IMR-90 (cell line): ENCODE data around the gene DDX50. TPM values are rescaled to one million over a fixed set of nuclear protein-coding genes. Genes with fewer than 3 reads are reported as not detected.

Experiments used
- ATAC-seq: fragments of 200-7000 bp; cut with Tn5 transposase; 2 replicates; pipeline ENCODE4 v1.9.1; 2020; ENCODE audit warnings: low read depth, mild to moderate bottlenecking, moderate library complexity
- BruUV-seq: library from RNA; stranded (reverse); fragments of 400-500 nt; replicated peaks from 2 replicates; lab custom pipeline; 2021; lab: Mats Ljungman, UMichigan
- CTCF ChIA-PET: fragments of 300-600 bp; formaldehyde crosslinking; extraction: SDS; loops from one replicate; lab custom pipeline; 2021; ENCODE audit warnings: antibody characterized with exemption; lab: Yijun Ruan, JAX
- POLR2A ChIA-PET: fragments of 300-600 bp; sonication (Branson Sonifier 250); formaldehyde crosslinking; loops from one replicate; lab custom pipeline; 2022; ENCODE audit warnings: antibody characterized with exemption; ENCODE audit not compliant: unreplicated experiment; lab: Charles Lee
- DNase-seq: peaks from one replicate; pipeline ENCODE4 v3.0.0; 2013
- H2AFZ ChIP-seq: replicated peaks from 2 replicates; pipeline ENCODE3; 2013; ENCODE audit warnings: low read length, mild to moderate bottlenecking; ENCODE audit not compliant: poor library complexity
- H2AK5ac ChIP-seq: 2 replicates; pipeline ENCODE4 v1.6.1; 2013; ENCODE audit warnings: low read depth, low read length, inconsistent platforms
- H2AK9ac ChIP-seq: replicated peaks from 2 replicates; pipeline ENCODE3; 2013; ENCODE audit warnings: mild to moderate bottlenecking, low read depth, low read length, moderate library complexity; ENCODE audit not compliant: poor library complexity
- H2BK120ac ChIP-seq: 2 replicates; pipeline ENCODE4 v1.6.1; 2013; ENCODE audit warnings: low read depth, low read length, inconsistent platforms
- H2BK15ac ChIP-seq: 3 replicates; pipeline ENCODE4 v1.6.1; 2013; ENCODE audit warnings: low read depth, low read length, inconsistent platforms
- H2BK20ac ChIP-seq: 2 replicates; pipeline ENCODE4 v1.6.1; 2013; ENCODE audit warnings: low read depth, mild to moderate bottlenecking, inconsistent platforms, low read length, moderate library complexity
- H2BK5ac ChIP-seq: 2 replicates; pipeline ENCODE4 v1.6.1; 2013; ENCODE audit warnings: mild to moderate bottlenecking, low read depth, low read length, inconsistent platforms; ENCODE audit not compliant: poor library complexity, severe bottlenecking
- H3K14ac ChIP-seq: replicated peaks from 2 replicates; pipeline ENCODE4 v1.6.1; 2013; ENCODE audit warnings: low read depth, low read length, inconsistent platforms
- H3K18ac ChIP-seq: 2 replicates; pipeline ENCODE4 v1.6.1; 2013; ENCODE audit warnings: low read depth, low read length, control low read depth
- H3K23ac ChIP-seq: 2 replicates; pipeline ENCODE4 v1.6.1; 2013; ENCODE audit warnings: low read depth, low read length, inconsistent platforms
- H3K27ac ChIP-seq: 2 replicates; pipeline ENCODE4 v1.5.1; 2013; ENCODE audit warnings: mild to moderate bottlenecking, control low read depth, low read length; ENCODE audit not compliant: insufficient read depth
- H3K27me3 ChIP-seq: 2 replicates; pipeline ENCODE4 v1.6.1; 2013; ENCODE audit warnings: low read length; ENCODE audit not compliant: control insufficient read depth, insufficient read depth
- H3K36me3 ChIP-seq: 2 replicates; pipeline ENCODE4 v1.6.1; 2013; ENCODE audit warnings: low read length, mixed read lengths; ENCODE audit not compliant: control insufficient read depth, insufficient read depth
- H3K4ac ChIP-seq: 2 replicates; pipeline ENCODE4 v1.6.1; 2013; ENCODE audit warnings: low read depth, low read length, inconsistent platforms
- H3K4me1 ChIP-seq: 2 replicates; pipeline ENCODE4 v1.6.1; 2013; ENCODE audit warnings: low read length, mixed read lengths; ENCODE audit not compliant: control insufficient read depth, insufficient read depth
- H3K4me2 ChIP-seq: 2 replicates; pipeline ENCODE4 v1.6.1; 2013; ENCODE audit warnings: low read depth, mild to moderate bottlenecking, control low read depth, low read length, moderate library complexity
- H3K4me3 ChIP-seq: 2 replicates; pipeline ENCODE4 v1.5.1; 2013; ENCODE audit warnings: low read depth, mild to moderate bottlenecking, control low read depth, low read length, moderate library complexity; ENCODE audit not compliant: insufficient read depth
- H3K56ac ChIP-seq: 2 replicates; pipeline ENCODE4 v1.6.1; 2013; ENCODE audit warnings: low read length, inconsistent platforms; ENCODE audit not compliant: insufficient read depth; ENCODE audit errors: extremely low read depth
- H3K79me1 ChIP-seq, 2 experiments: 2 replicates each; pipeline ENCODE4 v1.6.1; 2013; ENCODE audit warnings: low read length in 2 of 2, inconsistent platforms in 1 of 2, low read depth in 1 of 2
- H3K9ac ChIP-seq: 2 replicates; pipeline ENCODE4 v1.6.1; 2013; ENCODE audit warnings: low read depth, low read length, control low read depth
- H3K9me1 ChIP-seq: 2 replicates; pipeline ENCODE4 v1.6.1; 2013; ENCODE audit warnings: low read length, inconsistent platforms; ENCODE audit not compliant: insufficient read depth
- H3K9me3 ChIP-seq: 2 replicates; pipeline ENCODE4 v1.6.1; 2013; ENCODE audit warnings: low read length; ENCODE audit not compliant: control insufficient read depth, insufficient read depth
- H4K20me1 ChIP-seq: 2 replicates; pipeline ENCODE4 v1.6.1; 2013; ENCODE audit warnings: low read length, inconsistent platforms; ENCODE audit not compliant: insufficient read depth
- H4K5ac ChIP-seq: 2 replicates; pipeline ENCODE4 v1.6.1; 2013; ENCODE audit warnings: mild to moderate bottlenecking, low read depth, low read length, control low read depth
- H4K8ac ChIP-seq, 2 experiments: 2 replicates each; pipeline ENCODE4 v1.6.1; 2013; ENCODE audit warnings: low read depth in 2 of 2, low read length in 2 of 2, control low read depth in 1 of 2, inconsistent platforms in 1 of 2
- H4K91ac ChIP-seq: 2 replicates; pipeline ENCODE4 v1.6.1; 2013; ENCODE audit warnings: low read depth, low read length, inconsistent platforms; ENCODE audit not compliant: insufficient read depth
- BHLHE40 ChIP-seq: fragments of 150-350 bp; IDR thresholded peaks from 2 replicates; pipeline ENCODE4 v1.6.1; 2016; ENCODE audit warnings: mild to moderate bottlenecking, low read depth, low read length
- CEBPB ChIP-seq: IDR thresholded peaks from 2 replicates; pipeline ENCODE4 v1.6.1; 2012; ENCODE audit warnings: low read depth, low read length, improper control_type of control experiment
- CHD1 ChIP-seq: IDR thresholded peaks from 2 replicates; pipeline ENCODE4 v1.6.1; 2012; ENCODE audit warnings: low read depth, low read length, improper control_type of control experiment
- CTCF ChIP-seq: conservative IDR thresholded peaks from 2 replicates; pipeline ENCODE4 v1.5.1; 2012; ENCODE audit warnings: mild to moderate bottlenecking, low read depth, low read length, improper control_type of control experiment
- FOS ChIP-seq: fragments of 150-350 bp; IDR thresholded peaks from 2 replicates; pipeline ENCODE4 v1.6.1; 2016; ENCODE audit warnings: low read depth, low read length
- MAFK ChIP-seq: IDR thresholded peaks from 2 replicates; pipeline ENCODE4 v1.6.1; 2012; ENCODE audit warnings: low read depth, low read length, improper control_type of control experiment
- MXI1 ChIP-seq: IDR thresholded peaks from 2 replicates; pipeline ENCODE4 v1.6.1; 2012; ENCODE audit warnings: low read depth, mild to moderate bottlenecking, low read length, moderate library complexity, borderline replicate concordance
- POLR2A ChIP-seq: IDR thresholded peaks from 2 replicates; pipeline ENCODE4 v1.6.1; 2012; ENCODE audit warnings: mild to moderate bottlenecking, low read depth, low read length
- RCOR1 ChIP-seq: IDR thresholded peaks from 2 replicates; pipeline ENCODE4 v1.6.1; 2012; ENCODE audit warnings: mild to moderate bottlenecking, low read length, improper control_type of control experiment; ENCODE audit not compliant: insufficient replicate concordance
- RFX5 ChIP-seq: IDR thresholded peaks from 2 replicates; pipeline ENCODE4 v1.8.0; 2012; ENCODE audit warnings: low read depth, mild to moderate bottlenecking, low read length, moderate library complexity
- SMC3 ChIP-seq: fragments of 150-350 bp; IDR thresholded peaks from 2 replicates; pipeline ENCODE4 v1.6.1; 2016; ENCODE audit warnings: low read depth, mild to moderate bottlenecking, antibody characterized with exemption, low read length, moderate library complexity
- USF2 ChIP-seq: fragments of 150-350 bp; IDR thresholded peaks from 2 replicates; pipeline ENCODE4 v1.6.1; 2017; ENCODE audit warnings: mild to moderate bottlenecking, antibody characterized with exemption, low read length, low read depth
- WGBS, 2 experiments: methylation state at CpG; one replicate each; pipeline versions ENCODE4 v1.1.5 to v1.1.7; 2013; ENCODE audit warnings: missing lambda C conversion rate in 2 of 2; ENCODE audit not compliant: insufficient read length in 1 of 2; ENCODE audit errors: extremely low coverage in 2 of 2; 5-methylcytosine and 5-hydroxymethylcytosine counted together
- dilution Hi-C: fragments of 300-500 bp; cut with HindIII; formaldehyde crosslinking; loops from one replicate; pipeline ENCODE4 v1.14.3; 2018; ENCODE audit warnings: low sequenced_read_pairs; ENCODE audit not compliant: unreplicated experiment
- in situ Hi-C: fragments of 300-500 bp; cut with MboI; formaldehyde crosslinking; loops from 3 replicates; pipeline ENCODE4 v1.14.3; 2019; ENCODE audit warnings: low sequenced_read_pairs, inconsistent platforms, mixed read lengths
- intact Hi-C: fragments of 100-400 bp; cut with micrococcal nuclease; formaldehyde crosslinking; loops from 2 replicates; pipeline ENCODE4 v1.10.0; 2022
- polyA plus RNA-seq, 3 experiments: library from polyadenylated mRNA; depleted of rRNA; stranded (reverse); fragments of >200 nt; gene quantifications; 2 replicates each; pipeline ENCODE4 v1.2.3, GENCODE V29; 2012; ENCODE audit warnings: low replicate concordance in 1 of 3
- total RNA-seq: library from RNA; depleted of rRNA; stranded (reverse); fragments of >200 nt; gene quantifications from 2 replicates; pipeline ENCODE4 v1.2.3, GENCODE V29; 2012
- TF ChIP-seq, protein P1 (sequence below): fragments of 150-350 bp; IDR thresholded peaks from 2 replicates; pipeline ENCODE4 v1.6.1; 2016; ENCODE audit warnings: low read depth, mild to moderate bottlenecking, low read length, moderate library complexity, borderline replicate concordance

Gene DDX50
- total and polyA plus RNA-seq, 2 of the 4 experiments (the other 2 are of a cell fraction): 31.1 to 55.7 TPM

DNA sequence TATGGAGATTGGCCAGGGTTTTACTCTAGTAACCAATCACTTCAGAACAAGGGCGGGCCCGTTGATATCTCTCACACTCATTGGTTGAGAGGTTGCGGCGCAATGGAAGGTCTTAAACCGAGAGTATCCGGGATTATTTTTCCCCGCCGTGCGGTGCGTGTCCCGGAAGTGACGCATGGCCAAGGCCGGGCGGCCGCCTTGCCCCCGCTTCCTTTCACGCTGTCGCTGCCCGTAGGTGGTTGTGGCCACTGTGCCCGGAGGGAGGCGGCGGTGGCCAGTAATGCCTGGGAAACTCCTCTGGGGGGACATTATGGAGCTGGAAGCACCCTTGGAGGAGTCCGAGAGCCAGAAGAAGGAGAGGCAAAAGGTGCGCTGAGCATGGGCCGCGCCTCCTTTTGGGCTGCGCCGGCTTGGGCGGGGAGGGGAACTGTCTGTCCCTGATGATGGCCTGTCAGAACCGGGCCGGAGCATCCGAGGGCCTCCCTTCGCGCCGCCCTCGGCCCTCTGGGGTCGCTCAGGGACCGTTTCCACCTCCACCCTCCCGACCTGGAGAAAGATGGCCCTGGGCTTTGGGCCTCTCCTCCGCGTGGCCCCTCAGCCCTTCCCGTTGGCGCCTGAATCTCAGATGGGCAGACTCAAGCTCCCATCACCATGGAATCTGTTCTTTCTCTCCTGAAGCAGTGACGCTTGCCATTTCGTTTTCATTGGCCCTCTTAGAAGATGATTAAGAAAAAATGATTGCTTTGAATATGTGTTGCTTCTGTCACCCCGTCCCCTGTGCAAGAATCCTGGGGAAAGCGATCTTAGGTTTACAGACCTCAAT, at the start of gene DDX50 (continued):
- peak; percentile 39; the same call in 1 of the 2 replicates for TF ChIP-seq FOS

DNA sequence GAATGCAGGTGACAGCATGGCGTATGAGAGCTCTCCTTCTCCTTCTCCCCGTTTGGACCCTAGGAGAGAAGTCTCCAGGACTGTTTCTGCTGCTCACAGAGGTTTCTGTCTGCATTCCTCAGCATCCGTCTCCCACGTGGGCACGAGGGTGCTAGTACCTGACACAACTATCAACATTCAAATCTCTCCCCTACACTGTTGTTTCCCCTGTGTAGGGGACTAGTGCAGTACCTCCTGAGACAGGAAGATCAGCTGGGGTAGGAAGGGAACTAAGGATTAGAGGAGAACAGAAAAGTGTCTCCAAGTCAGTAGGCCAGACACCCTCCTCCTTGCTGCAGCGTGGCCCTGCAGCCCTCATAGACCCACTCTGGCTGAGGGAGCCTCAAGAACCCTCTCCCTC, 44.8 kb upstream of the DDX50 start:
- Histone ChIP-seq H2AK9ac (no peak overlapping the region), H3K56ac (no peak overlapping the region), H2BK20ac (no peak overlapping the region), H3K79me1 (no peaks in the 10 kb centered on the region), H3K4me3 (no peak overlapping the region), H2AFZ (no peak overlapping the region), H3K14ac (no peak overlapping the region), H4K5ac (no peak overlapping the region), H4K20me1 (no peaks in the 10 kb centered on the region), H2BK120ac (no peak overlapping the region), H3K9ac (no peak overlapping the region), H3K9me1 (no peaks in the 10 kb centered on the region), H3K4me1 (no peaks in the 10 kb centered on the region), H4K91ac (no peak overlapping the region), H2AK5ac (no peak overlapping the region), H3K18ac (no peak overlapping the region), H2BK5ac (no peak overlapping the region), H3K36me3 (no peaks in the 10 kb centered on the region), H3K4ac (no peak overlapping the region), H3K27me3 (peaks cover 28% of the 10 kb centered on the region), H3K9me3 (peaks cover 8% of the 10 kb centered on the region), H2BK15ac (no peak overlapping the region), H3K27ac (no peak overlapping the region), H3K4me2 (no peak overlapping the region), H3K23ac (no peak overlapping the region), H4K8ac (no peak overlapping the region)
- dilution Hi-C loops: no loop called here
- DNase-seq (no peak), ATAC-seq (no peak)
- in situ Hi-C loops: no loop called here
- ChIA-PET POLR2A (no interaction called here), CTCF (no interaction called here)
- WGBS, 2 experiments: 60% methylated on average over 2 of the region's 6 CpGs; no CpG with 5 or more reads in 1 of the 2 experiments
- TF ChIP-seq MAFK (no peak), USF2 (no peak), FOS (no peak), RFX5 (no peak), CTCF (no peak), RCOR1 (no peak), BHLHE40 (no peak), POLR2A (no peak), SMC3 (no peak), MXI1 (no peak), CHD1 (no peak), CEBPB (no peak)
- TF ChIP-seq, protein P1, sequence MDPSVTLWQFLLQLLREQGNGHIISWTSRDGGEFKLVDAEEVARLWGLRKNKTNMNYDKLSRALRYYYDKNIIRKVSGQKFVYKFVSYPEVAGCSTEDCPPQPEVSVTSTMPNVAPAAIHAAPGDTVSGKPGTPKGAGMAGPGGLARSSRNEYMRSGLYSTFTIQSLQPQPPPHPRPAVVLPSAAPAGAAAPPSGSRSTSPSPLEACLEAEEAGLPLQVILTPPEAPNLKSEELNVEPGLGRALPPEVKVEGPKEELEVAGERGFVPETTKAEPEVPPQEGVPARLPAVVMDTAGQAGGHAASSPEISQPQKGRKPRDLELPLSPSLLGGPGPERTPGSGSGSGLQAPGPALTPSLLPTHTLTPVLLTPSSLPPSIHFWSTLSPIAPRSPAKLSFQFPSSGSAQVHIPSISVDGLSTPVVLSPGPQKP: no peak
- intact Hi-C loops: no loop called here
- no TSS peak for BruUV-seq
